ENCODE measurements around the gene VHLL.

The VHLL gene

DNA sequence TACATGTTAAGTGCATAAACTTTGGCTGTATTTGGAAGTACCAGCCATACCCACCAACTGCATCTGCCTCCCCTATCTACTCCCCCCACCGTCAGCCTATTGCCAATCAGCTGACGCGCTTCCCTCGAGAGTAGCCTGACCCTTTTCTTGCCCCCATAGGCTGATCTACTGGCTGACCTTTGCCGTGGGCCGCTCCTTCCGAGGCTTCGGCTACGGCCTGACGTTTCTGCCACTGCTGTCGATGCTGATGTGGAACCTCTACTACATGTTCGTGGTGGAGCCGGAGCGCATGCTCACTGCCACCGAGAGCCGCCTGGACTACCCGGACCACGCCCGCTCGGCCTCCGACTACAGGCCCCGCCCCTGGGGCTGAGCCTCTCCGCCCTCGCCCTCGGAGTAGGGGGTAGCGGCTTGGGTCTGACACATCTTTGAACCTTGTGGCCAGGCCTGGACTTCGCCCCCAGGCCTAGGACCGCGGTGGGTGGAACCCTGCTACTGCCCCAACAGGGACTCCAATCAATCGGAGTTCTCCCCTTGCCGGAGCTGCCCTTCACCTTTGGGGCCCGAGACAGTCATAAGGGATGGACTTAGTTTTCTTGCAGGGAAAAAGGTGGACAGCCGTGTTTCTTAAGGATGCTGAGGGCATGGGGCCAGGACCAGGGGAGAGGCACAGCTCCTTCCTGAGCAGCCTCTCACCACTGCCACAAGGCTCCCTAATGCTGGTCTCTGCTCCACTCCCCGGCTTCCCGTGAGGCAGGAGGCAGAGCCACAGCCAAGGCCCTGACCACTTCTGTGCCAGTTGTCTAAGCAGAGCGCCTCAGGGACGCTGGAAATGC is 7.7 kb downstream of the VHLL start:
- peak; percentile 77 for DNase-seq (ENCODE audit: low read depth)

GRCh38 chr1:156289857-156290256 is 9.2 kb downstream of the VHLL start:
- DNase-seq (ENCODE audit: low read depth): no peak

DNA sequence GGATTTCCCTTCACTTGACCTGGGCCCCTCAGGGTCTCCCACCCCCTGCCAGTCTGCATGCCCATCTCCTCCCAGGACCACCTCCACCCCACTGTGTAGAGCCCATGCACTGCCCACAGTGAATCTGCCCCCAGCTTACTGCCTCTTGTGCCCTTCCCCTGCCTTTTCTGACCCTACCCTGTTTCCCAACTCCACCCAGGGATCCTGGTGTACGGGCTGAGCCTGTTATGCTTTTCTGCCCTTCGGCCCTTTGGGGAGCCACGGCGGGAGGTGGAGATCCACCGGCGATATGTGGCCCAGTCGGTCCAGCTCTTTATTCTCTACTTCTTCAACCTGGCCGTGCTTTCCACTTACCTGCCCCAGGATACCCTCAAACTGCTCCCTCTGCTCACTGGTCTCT is 13.0 kb downstream of the VHLL start:
- no peak for DNase-seq (ENCODE audit: low read depth)

DNA sequence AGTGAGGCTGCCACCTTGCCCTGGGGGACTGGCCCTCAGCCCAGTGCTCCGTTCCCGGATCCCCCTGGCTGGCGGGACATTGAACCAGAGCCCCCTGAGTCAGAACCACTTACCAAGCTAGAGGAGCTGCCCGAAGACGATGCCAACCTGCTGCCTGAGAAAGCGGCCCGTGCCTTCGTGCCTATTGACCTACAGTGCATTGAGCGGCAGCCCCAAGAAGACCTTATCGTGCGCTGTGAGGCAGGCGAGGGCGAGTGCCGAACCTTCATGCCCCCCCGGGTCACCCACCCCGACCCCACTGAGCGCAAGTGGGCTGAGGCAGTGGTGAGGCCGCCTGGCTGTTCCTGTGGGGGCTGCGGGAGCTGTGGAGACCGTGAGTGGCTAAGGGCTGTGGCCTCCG is 13.7 kb downstream of the VHLL start:
- no peak for DNase-seq (ENCODE audit: low read depth)

GRCh38 chr1:156284757-156285156 is 14.3 kb downstream of the VHLL start:
- DNase-seq (ENCODE audit: low read depth): no peak

DNA sequence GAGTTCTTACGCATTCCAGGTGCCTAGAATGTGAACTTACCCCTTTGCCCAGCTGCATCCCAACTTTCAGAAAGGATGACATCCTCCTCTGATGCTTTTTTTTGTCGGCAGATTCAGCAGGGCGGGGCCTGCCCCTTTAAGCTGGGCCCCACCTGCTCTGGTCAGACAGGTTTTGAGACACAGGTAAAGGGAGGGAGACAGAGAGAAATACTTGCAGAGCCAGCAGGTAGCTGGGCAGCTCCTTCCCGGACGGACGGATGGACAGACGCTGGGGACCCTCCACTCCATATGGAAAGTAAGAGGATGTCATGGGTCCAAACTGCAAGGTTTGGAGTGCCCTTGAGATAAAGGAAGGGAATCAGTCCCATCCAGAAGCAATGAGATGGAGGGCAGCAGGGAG is 15.0 kb downstream of the VHLL start, which contains the start of gene TMEM79:
TSS of gene TMEM79 (plus strand) at position 214 of the 400 bp plus-strand sequence. CDS start 902 bp downstream, outside the sequence.
- DNase-seq (ENCODE audit: low read depth): no peak

GRCh38 chr1:156283521-156283920 is 15.6 kb downstream of the VHLL start:
- no peak for DNase-seq (ENCODE audit: low read depth)

DNA sequence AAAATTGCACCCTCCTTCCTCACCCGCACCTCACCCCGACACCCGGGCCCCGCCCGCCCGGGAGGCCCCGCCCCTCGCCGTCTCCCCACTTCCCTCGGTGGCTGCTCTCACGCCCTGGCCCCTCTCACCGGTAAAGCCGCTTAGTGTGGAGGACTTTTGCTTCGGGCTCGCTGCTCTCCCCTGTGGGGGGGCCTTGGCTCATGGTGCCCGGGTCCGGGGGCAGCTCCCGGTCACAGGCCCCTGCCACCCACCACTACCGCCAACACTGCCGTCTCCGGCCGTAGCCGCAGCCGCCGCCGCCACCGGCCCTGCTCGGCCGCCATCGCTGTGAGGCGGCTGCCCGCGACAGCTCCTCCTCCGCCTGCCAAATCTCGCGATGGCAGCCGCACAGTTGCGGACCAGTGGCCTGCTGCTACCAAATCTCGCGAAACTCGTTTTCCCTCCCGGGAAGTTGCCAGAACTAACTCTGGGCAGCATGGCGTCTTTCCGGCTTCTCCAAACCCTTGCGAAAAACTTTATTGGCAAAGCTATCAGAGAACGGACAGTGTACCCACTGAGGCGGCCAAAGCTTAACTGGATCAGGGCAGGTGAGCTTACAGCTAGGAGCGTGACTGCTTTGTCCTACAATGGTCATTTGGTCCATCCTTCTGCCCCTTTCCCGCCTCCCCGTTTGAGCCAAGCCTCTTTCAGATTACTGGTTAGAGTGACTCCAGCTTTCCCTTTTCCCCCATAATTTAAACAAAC is 16.5 kb downstream of the VHLL start, which contains the start of gene SMG5:
TSS of gene SMG5 (minus strand) at position 347 of the 744 bp plus-strand sequence. CDS start at position 202, 145 bp downstream.
- DNase-seq (ENCODE audit: low read depth): peak; percentile 98

DNA sequence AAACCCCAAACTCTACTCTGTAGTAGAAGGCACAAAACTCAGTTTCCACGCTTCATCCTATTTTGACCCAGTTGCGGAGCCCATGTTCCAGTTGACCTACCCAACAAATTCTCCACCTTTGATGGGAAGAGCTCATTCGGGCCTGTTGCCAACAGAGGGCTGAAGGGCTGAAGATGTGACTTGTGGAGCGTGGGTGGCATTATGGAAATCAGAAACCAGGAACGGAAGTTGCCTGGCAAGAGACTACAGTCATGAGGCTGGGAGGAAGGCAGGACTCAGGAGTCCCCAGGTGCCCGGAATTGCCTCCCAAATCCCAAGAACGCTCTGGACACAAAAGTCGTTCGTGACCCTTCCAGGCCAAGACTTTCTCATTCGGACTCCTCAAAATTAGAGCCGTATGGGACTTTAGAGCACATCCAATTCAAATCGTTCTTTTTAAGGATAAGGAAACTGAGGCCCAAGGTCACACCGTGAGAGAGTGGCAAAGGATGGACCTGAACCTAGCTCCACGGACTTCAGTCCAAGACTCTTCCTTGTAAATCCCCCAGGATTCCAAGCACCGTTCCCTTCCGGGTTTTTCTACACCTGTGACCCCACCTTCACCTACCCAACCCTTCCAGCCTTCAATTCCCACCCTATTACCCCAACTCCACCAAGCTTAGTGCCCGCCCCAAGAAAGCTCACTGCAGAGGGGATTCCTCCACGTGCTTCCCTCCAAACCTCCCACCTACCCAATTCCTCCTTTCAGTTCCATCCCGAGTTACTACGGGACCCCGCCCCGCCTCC is 17.2 kb downstream of the VHLL start:
- DNase-seq (ENCODE audit: low read depth): no peak

DNA sequence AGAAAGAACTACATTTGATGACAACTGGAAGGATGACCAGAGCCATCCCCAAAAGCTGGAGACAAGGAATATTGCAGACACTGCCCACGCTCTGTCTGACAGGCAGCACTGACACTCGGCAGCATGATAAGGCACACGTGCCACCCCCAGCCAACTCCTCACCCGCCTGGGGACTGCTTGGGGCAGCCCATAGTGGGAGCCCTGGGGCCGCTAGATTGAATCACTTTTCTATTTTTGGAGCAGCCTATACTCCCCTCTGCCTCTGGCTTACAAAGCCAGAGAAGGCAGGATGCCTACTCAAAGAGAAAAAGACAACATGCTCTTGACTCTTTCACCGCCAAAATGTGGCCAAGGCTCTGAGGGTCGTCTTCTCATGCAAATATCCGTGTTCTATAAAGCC is 17.8 kb downstream of the VHLL start:
- no peak for DNase-seq (ENCODE audit: low read depth)

- DNase-seq (ENCODE audit: low read depth): no peak
Measured at GRCh38 chr1:156279837-156280236, 19.3 kb downstream of the VHLL start.

DNA sequence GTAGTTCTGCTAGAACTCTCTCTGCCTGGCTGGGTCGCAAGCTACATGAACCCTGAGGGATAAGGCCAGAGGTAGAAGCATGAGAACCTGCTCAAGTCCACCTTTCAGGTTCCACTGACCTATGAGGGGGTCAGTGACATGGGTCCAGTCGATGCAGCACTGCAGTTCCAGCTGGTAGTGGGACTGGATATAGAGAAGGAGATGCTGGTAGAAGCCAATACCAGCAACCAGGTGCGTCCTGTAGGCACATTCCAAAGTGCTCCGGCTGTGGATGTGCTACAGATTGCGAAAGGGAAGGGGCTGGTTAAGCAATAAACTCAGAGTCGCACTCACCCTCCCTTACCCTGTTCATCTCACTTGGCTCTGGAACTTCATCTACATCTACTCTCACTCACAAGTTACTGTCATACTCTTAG is 22.1 kb downstream of the VHLL start:
- DNase-seq (ENCODE audit: low read depth): no peak

- DNase-seq (ENCODE audit: low read depth): no peak
Measured at GRCh38 chr1:156276532-156276931, 22.6 kb downstream of the VHLL start.

DNA sequence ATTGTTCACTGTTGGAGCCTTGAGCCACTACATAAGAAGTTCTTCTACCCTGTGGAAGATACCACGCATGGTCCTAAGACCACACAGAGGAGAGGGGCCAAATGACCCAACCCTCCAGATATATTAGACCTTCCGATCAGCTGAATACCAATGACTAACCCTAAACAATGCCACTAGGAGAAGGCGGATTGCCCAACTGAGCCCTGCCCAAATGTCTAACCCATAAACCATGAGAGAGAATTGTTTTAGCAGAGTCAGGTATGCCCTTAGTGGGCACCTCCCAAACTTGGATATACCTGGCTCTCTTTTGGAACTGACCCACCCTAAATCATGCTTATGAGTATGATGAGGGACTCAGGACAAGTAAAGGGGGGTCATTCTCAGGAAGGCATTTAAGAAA is 28.8 kb downstream of the VHLL start:
- no peak for DNase-seq (ENCODE audit: low read depth)

DNA sequence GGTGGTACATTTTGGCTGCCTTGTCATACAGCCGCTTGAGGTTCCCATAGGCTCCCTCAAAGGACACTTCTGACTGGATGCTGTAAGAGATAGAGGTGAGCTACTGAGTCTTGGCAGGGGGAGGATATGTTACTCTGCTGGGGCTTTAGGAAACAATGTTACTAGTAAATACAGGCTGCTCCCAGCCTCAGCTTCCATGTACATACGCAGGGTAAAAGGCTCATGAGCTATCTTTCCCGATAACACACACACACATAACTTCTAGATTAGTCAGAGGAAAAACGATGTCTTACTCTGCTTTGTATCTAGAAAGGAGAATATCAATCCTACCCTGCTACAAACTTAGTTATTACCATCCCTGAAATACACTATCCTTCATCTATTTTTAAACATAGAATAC is 30.8 kb downstream of the VHLL start:
- DNase-seq (ENCODE audit: low read depth): no peak

GRCh38 chr1:156266051-156266450 is 33.1 kb downstream of the VHLL start:
- DNase-seq (ENCODE audit: low read depth): no peak

- DNase-seq (ENCODE audit: low read depth): no peak
Measured at GRCh38 chr1:156263288-156263655, 35.8 kb downstream of the VHLL start.

DNA sequence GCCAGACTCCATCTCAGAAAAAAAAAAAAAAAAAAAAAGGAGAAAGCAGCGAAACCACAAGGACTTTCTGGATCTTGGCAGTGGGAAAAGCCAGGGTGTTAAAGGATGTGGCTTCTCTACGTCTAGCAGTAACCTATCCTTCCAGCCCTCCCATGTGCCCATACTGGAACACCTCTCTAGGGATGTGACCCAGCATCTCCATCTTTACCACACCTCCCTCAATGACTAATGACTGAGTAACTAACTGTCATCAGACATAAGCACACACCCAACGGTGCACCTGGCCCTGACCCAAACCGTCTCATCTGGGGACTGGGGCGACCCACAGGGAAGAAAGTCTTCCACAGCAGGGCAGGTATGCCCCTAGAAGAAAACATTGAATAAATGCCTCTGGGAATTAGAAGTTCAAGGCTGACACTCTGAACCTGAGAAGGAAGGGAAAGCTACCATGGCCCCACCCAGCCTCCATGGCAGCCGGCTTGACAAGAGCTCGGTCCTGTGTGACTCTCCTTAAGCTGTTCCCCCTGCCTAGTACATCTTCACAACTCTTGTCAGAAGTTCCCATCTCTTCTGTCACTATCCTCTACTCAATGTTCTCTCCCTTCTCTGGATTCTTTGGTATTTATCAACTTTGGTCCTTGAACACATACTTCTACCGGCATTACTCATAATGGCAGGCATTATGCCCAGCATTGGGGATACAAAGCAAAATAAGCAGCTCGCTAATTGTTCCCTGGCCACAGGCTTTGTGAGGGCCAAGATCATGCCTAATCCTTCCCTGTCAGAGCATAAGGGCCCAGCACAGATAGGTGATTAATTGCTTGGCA is 36.4 kb downstream of the VHLL start:
- DNase-seq (ENCODE audit: low read depth): peak; percentile 63

- no peak for DNase-seq (ENCODE audit: low read depth)
Measured at GRCh38 chr1:156260896-156261295, 38.2 kb downstream of the VHLL start.

DNA sequence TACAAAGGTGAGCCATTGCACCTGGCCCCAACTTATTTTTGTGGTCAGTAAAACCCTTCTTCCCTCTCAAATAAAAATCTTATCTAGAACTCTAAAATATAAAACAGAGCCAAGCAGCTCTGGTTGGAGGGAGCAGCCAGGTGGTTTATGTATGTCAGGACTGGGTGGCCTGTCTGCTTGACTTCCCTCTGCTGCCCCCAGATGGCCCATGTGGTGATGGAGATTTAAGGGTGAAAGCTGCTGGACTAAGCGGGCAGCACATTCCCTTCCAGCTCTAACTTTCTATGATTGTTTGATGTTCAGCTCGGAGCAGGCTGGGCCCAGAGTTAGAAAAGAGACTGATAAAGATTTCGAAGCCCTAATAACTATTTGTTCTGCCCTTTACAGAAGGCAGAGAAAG is 39.3 kb downstream of the VHLL start:
- no peak for DNase-seq (ENCODE audit: low read depth)

DNA sequence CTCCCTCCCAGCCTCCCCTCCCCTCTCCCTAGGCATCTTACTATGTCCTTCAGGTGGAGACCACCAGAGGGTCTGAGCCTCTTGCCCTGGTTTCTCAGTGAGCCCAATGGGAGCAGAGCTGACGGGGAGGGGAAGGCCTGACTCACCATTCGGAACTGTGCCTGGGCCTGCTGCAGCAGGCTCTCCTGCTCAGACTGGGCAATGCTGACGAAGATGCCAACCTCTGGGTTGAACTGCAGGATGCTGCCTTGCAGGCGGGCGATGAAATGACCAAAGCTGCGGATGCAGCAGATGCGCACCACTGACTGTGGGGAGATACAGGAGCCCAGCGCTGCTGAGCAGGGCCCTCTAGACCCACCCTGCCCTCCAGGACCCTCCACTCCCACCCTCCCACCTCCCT is 40.2 kb downstream of the VHLL start:
- no peak for DNase-seq (ENCODE audit: low read depth)

- DNase-seq (ENCODE audit: low read depth): no peak
Measured at GRCh38 chr1:156257711-156258110, 41.4 kb downstream of the VHLL start.

Data from fibroblast of the conjunctiva (primary cell).